NCI-H510A treated with DMSO at 0.1 percent for 48 hours (cell line): ENCODE measurements around the gene PROSER2.
A peak's percentile ranks its signal among the peaks of the same experiment; 100 is the strongest.
"Not testable (repeated sequence)": the region's sequence is repeated elsewhere in the genome, so short reads cannot be mapped to it uniquely, and the experiment has no call there.

Experiments used
- DNase-seq: peaks from one replicate; lab custom pipeline; 2025; lab: John Stamatoyannopoulos, UW

The PROSER2 gene

GRCh38 chr10:11886138-11886474 lies 63.0 kb downstream of the PROSER2 start:
- DNase-seq, result no peak

GRCh38 chr10:11886851-11887250 lies 63.7 kb downstream of the PROSER2 start:
- no peak for DNase-seq

- no peak for DNase-seq
Observed at GRCh38 chr10:11887381-11888227, 64.4 kb downstream of the PROSER2 start.

- DNase-seq, result not testable (repeated sequence)
Observed at GRCh38 chr10:11889263-11889662, 66.1 kb downstream of the PROSER2 start.

GRCh38 chr10:11891776-11892486 lies 68.8 kb downstream of the PROSER2 start:
- DNase-seq, result no peak

GRCh38 chr10:11893749-11894278 lies 70.7 kb downstream of the PROSER2 start:
- DNase-seq, result peak; percentile 26

GRCh38 chr10:11894381-11895107 lies 71.4 kb downstream of the PROSER2 start:
- peak; percentile 66 for DNase-seq

GRCh38 chr10:11895108-11895466 lies 71.9 kb downstream of the PROSER2 start:
- no peak for DNase-seq

- DNase-seq, result no peak
Observed at GRCh38 chr10:11895598-11895997, 72.4 kb downstream of the PROSER2 start.

GRCh38 chr10:11896549-11897200 lies 73.5 kb downstream of the PROSER2 start:
- no peak for DNase-seq

GRCh38 chr10:11898033-11898371 lies 74.8 kb downstream of the PROSER2 start:
- DNase-seq, result no peak

- peak; percentile 23 for DNase-seq
Observed at GRCh38 chr10:11898372-11899066, 75.4 kb downstream of the PROSER2 start.

- DNase-seq, result no peak
Observed at GRCh38 chr10:11899067-11899876, 76.1 kb downstream of the PROSER2 start.

GRCh38 chr10:11901036-11901301 lies 77.8 kb downstream of the PROSER2 start:
- DNase-seq, result no peak

- no peak for DNase-seq
Observed at GRCh38 chr10:11901454-11901832, 78.3 kb downstream of the PROSER2 start.

- no peak for DNase-seq
Observed at GRCh38 chr10:11901833-11902475, 78.8 kb downstream of the PROSER2 start.

GRCh38 chr10:11902646-11903045 lies 79.5 kb downstream of the PROSER2 start:
- no peak for DNase-seq

GRCh38 chr10:11906714-11907113 lies 83.6 kb downstream of the PROSER2 start:
- no peak for DNase-seq

- no peak for DNase-seq
Observed at GRCh38 chr10:11907914-11908313, 84.8 kb downstream of the PROSER2 start.

GRCh38 chr10:11908536-11908935 lies 85.4 kb downstream of the PROSER2 start:
- DNase-seq, result no peak
